Measurements from ENCODE around the gene ZNF423. TPM values are rescaled to one million over a fixed set of nuclear protein-coding genes. Genes with fewer than 3 reads are reported as not detected.

ZNF423 gene
- total RNA-seq, 4 donors from 2014 or later, result 0.67 to 3.7 (median 2.2) TPM

DNA sequence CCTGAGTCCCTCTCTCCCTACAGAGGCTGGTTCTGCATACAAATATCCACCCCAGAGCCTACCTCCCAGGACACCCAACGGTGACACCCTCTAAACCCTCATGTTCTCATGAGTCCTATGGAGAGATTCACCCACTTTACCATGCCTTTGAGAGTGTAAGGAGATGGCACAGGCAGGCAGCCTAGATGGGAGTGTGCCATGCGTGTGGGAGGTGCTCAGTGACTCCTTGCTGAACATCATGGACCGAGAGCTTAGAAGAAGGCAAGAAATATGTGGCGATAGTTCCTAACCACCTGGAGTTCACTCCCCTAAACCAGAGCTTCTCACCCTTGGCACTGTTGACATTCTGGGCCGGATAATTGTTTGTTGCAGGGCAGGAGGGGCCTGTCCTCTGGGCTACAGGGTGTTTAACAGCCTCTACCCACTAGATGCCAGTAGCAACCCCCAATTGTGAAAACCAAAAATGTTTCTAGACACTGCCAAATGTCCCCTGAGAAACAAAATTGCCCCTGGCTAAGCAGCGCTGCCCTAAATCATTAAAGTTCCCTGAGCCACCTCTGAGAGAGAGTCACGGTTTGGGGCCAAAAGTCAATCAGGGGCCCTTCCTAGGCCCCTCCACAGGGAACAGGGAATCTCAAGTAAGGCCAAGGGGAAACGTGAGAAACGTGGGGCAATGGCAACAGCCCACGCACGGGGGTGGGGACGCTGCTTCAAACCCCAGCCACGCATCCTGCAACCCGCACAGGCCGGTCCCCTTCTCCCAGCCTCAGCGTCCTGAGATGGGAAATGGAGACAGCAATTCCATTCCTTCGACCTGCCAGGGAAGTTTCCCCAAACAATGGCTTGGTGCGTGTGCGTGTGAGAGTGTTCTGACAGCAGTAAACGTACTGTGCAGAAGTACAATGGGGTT is 415.5 kb downstream of the ZNF423 start:
- H3K4me3 ChIP-seq (ENCODE audit: low read depth, poor library complexity, severe bottlenecking), result no peak overlapping the region
- no peak for TF ChIP-seq POLR2A (IDR thresholded peaks at IDR 0.05)
- TF ChIP-seq, protein P1, sequence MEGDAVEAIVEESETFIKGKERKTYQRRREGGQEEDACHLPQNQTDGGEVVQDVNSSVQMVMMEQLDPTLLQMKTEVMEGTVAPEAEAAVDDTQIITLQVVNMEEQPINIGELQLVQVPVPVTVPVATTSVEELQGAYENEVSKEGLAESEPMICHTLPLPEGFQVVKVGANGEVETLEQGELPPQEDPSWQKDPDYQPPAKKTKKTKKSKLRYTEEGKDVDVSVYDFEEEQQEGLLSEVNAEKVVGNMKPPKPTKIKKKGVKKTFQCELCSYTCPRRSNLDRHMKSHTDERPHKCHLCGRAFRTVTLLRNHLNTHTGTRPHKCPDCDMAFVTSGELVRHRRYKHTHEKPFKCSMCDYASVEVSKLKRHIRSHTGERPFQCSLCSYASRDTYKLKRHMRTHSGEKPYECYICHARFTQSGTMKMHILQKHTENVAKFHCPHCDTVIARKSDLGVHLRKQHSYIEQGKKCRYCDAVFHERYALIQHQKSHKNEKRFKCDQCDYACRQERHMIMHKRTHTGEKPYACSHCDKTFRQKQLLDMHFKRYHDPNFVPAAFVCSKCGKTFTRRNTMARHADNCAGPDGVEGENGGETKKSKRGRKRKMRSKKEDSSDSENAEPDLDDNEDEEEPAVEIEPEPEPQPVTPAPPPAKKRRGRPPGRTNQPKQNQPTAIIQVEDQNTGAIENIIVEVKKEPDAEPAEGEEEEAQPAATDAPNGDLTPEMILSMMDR (IDR thresholded peaks at IDR 0.05), result no peak
- WGBS, 2 donors, result 59 to 68% methylated on average over 20 of the region's 20 CpGs
- DNase-seq (ENCODE audit: low spot score in 2 of 2), result no peak
- intact Hi-C loops (cut with DNase I; ENCODE audit: low total_unique reads), result no loop called here

DNA sequence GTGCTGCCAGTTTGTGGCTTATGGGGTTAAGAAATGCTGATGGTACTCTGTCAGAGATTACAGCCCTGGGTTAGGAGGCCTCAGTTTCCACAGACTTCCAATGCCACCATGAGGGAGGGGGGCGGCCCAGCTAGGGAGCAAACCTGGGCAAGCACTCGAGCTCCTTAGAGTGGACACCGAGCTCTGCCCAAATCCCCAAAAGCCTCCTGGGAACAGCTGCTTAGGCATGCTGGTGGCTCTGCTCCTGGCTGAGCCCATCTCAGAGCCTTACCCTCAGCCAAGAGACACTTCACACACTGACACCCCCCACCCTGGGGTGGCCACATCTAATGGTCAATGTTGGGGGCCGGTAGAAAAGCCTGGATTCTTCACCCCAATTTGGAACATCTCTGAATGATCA is 416.2 kb downstream of the ZNF423 start:
- WGBS, 2 donors, result 92 to 95% methylated on average over 3 to 4 of the region's 4 CpGs
- TF ChIP-seq, protein P1 (IDR thresholded peaks at IDR 0.05), result no peak
- no peak overlapping the region for H3K4me3 ChIP-seq (ENCODE audit: low read depth, poor library complexity, severe bottlenecking)
- no peak for DNase-seq (ENCODE audit: low spot score in 2 of 2)
- intact Hi-C loops (cut with DNase I; ENCODE audit: low total_unique reads), result no loop called here

DNA sequence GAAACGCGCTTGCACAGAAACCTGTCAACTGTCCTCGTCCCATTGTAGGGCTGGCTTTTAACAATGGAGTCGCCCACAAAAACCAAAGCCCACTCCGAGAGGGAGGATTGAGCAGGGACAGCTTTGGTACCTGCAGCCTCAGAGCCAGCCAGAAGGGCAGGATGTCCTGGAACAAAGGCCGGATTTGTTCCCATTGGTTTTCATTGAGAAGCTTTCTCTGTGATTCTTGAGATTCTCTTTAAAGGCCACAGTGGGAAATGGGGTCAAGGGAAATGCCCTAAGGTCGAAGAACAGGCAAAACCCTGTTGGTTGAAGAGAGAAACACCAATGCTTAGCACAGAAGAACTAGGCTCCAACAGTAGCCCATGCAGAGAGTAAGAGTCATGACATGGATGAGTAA is 416.9 kb downstream of the ZNF423 start:
- DNase-seq (ENCODE audit: low spot score in 2 of 2), result no peak
- 80 to 81% methylated on average over 7 of the region's 7 CpGs for WGBS, 2 donors
- no peak for TF ChIP-seq POLR2A (IDR thresholded peaks at IDR 0.05)
- TF ChIP-seq, protein P1 (IDR thresholded peaks at IDR 0.05), result no peak
- no peak overlapping the region for H3K4me3 ChIP-seq (ENCODE audit: low read depth, poor library complexity, severe bottlenecking)
- intact Hi-C loops (cut with DNase I; ENCODE audit: low total_unique reads), result no loop called here

Other genes starting within 250 kb of the ZNF423 start
- 10 to 100 TPM; 10.3 to 18.9 (median 17.5) TPM for gene CNEP1R1, start 169.1 kb upstream of the ZNF423 start, total RNA-seq
- gene HEATR3, start 209.9 kb upstream of the ZNF423 start, total RNA-seq, result 10 to 100 TPM; 11.5 to 19.7 (median 12.5) TPM

Measured in lower leg skin (tissue), 4 donors.